PC-9 (cell line): ENCODE data around the gene RAB15.

Source experiments
- EZH2 ChIP-seq: fragments of 200-600 bp; sonication (generic); IDR thresholded peaks from 2 replicates; pipeline ENCODE4 v1.8.0; 2017; ENCODE audit warnings: antibody characterized with exemption, low read depth
- TF ChIP-seq, protein P1 (sequence below): fragments of 200-600 bp; sonication (generic); conservative IDR thresholded peaks from 2 replicates; pipeline ENCODE4 v1.6.1; 2017; ENCODE audit warnings: mixed run types, antibody characterized with exemption, mild to moderate bottlenecking, moderate library complexity

DNA sequence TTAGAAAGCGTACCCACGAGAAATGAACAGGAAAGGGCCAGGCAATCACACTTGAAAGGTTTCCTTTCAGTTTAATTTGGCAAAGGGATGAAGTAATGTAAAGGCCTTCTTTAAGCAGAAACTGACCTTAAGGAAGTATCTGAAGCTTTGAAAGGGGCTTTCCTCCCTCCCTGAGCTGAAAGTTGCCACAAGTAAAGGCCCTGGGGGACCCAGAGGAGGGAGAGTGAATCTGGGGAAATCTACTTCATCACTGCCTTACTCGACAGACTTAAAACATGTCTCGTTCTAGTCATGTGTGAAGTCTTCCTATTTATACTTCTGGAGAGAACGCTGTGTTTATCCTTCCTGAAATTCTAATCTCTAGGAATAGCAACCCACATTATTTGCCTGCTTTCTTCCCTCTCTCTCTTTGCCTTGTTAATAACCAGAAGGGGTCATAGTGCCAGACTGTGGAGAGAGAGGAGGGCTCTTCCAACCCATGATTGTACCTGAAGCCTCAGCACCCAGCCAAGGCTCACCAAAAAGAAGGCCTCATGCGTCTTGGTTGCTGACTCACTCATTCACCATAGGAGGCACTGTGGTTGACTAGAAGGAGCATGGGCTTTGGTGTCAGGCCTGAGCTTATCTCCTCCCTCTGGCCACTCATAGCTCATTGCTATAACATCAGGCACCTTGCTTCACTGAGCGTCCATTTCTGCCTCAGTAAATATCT, 19.4 kb downstream of the RAB15 start:
- TF ChIP-seq, protein P1, sequence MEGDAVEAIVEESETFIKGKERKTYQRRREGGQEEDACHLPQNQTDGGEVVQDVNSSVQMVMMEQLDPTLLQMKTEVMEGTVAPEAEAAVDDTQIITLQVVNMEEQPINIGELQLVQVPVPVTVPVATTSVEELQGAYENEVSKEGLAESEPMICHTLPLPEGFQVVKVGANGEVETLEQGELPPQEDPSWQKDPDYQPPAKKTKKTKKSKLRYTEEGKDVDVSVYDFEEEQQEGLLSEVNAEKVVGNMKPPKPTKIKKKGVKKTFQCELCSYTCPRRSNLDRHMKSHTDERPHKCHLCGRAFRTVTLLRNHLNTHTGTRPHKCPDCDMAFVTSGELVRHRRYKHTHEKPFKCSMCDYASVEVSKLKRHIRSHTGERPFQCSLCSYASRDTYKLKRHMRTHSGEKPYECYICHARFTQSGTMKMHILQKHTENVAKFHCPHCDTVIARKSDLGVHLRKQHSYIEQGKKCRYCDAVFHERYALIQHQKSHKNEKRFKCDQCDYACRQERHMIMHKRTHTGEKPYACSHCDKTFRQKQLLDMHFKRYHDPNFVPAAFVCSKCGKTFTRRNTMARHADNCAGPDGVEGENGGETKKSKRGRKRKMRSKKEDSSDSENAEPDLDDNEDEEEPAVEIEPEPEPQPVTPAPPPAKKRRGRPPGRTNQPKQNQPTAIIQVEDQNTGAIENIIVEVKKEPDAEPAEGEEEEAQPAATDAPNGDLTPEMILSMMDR = peak; percentile 41; the same call in 1 of the 2 replicates
- no peak for TF ChIP-seq EZH2
